K562 (cell line): ENCODE measurements around the gene CD46. TPM values are rescaled to one million over a fixed set of nuclear protein-coding genes. Genes with fewer than 3 reads are reported as not detected.

Experiments
- ATF7 ChIP-seq: fragments of 450-650 bp; IDR thresholded peaks from 2 replicates; pipeline ENCODE4 v1.7.1; 2014; ENCODE audit warnings: mild to moderate bottlenecking, moderate library complexity
- CHD2 ChIP-seq: IDR thresholded peaks from 2 replicates; pipeline ENCODE4 v1.6.1; 2011; ENCODE audit warnings: low read depth, low read length
- HLTF ChIP-seq: fragments of 450-650 bp; IDR thresholded peaks from 2 replicates; pipeline ENCODE4 v1.6.1; 2016
- NCOA6 ChIP-seq: fragments of 450-650 bp; IDR thresholded peaks from 2 replicates; pipeline ENCODE4 v1.6.1; 2017; ENCODE audit warnings: mild to moderate bottlenecking
- SRSF3 ChIP-seq: fragments of 200-400 bp; formaldehyde crosslinking; IDR thresholded peaks from 2 replicates; pipeline ENCODE4 v1.6.1; 2016; ENCODE audit warnings: mild to moderate bottlenecking, low read length, moderate library complexity; ENCODE audit not compliant: insufficient read depth
- ZNF12 ChIP-seq: sonication (generic); formaldehyde crosslinking; IDR thresholded peaks from 2 replicates; pipeline ENCODE4 v1.4.0; 2020; ENCODE audit warnings: mild to moderate bottlenecking, missing genetic modification reagents
- ZNF197 ChIP-seq: fragments of 200-800 bp; sonication (Bioruptor generic); IDR thresholded peaks from 2 replicates; pipeline ENCODE4 v1.6.1; 2016; ENCODE audit warnings: low read depth, missing genetic modification characterization, missing compliant biosample characterization
- polyA plus RNA-seq, 8 experiments: library from polyadenylated mRNA; depleted of rRNA in 4 of 8; stranded (reverse) in 5 of 8; unstranded in 3 of 8; fragments of >200 nt; fragmentation: Nextera tagmentation in 2 of 8; fragmentation: Illumina TruSeq in 1 of 8; extraction: Ambion mirVana in 2 of 8; extraction: Trizol in 1 of 8; gene quantifications; 2 replicates each; pipeline versions ENCODE4 v1.2.1 to v1.2.3, GENCODE V29; 2011 to 2014; ENCODE audit warnings: inconsistent platforms in 1 of 8, missing spikeins in 1 of 8
- total RNA-seq, 7 experiments: library from RNA; depleted of rRNA in 6 of 7; stranded (reverse); fragments of >200 nt in 6 of 7; fragmentation: Illumina TruSeq in 2 of 7; extraction: Trizol in 2 of 7; gene quantifications; 2 replicates each; pipeline versions ENCODE4 v1.2.1 to v1.2.3, GENCODE V29; 2011 to 2021; ENCODE audit warnings: low replicate concordance in 1 of 7
- TF ChIP-seq, protein P1 (sequence below): fragments of 450-650 bp; IDR thresholded peaks from 2 replicates; pipeline ENCODE4 v1.6.1; 2016; ENCODE audit warnings: mild to moderate bottlenecking, moderate library complexity
- TF ChIP-seq, protein P2 (sequence below), 2 experiments: fragments of 250-450 bp in 1 of 2; fragments of 450-650 bp in 1 of 2; sonication (Bioruptor Pico) in 1 of 2; IDR thresholded peaks; 2 replicates each; pipeline versions ENCODE4 v1.6.1 to v1.8.0; 2016 to 2021; ENCODE audit warnings: mild to moderate bottlenecking in 2 of 2, moderate library complexity in 2 of 2, missing compliant biosample characterization in 1 of 2, missing genetic modification characterization in 1 of 2
- TF ChIP-seq, protein P3 (sequence below): IDR thresholded peaks from 2 replicates; pipeline ENCODE4 v1.6.1; 2016; ENCODE audit warnings: missing genetic modification characterization, missing compliant biosample characterization
- TF ChIP-seq, protein P4 (sequence below): sonication (generic); formaldehyde crosslinking; IDR thresholded peaks from 2 replicates; pipeline ENCODE4 v1.8.1; 2023; ENCODE audit warnings: mild to moderate bottlenecking, missing genetic modification reagents, moderate library complexity

Gene CD46
- total and polyA plus RNA-seq, 9 of the 15 experiments (the other 6 are each of a cell fraction or from before 2014, with no cell fraction given): 87.9 to 374 (median 156) TPM

GRCh38 chr1:207745839-207746767, 5.8 kb upstream of the CD46 start (continued):
- TF ChIP-seq, protein P1, sequence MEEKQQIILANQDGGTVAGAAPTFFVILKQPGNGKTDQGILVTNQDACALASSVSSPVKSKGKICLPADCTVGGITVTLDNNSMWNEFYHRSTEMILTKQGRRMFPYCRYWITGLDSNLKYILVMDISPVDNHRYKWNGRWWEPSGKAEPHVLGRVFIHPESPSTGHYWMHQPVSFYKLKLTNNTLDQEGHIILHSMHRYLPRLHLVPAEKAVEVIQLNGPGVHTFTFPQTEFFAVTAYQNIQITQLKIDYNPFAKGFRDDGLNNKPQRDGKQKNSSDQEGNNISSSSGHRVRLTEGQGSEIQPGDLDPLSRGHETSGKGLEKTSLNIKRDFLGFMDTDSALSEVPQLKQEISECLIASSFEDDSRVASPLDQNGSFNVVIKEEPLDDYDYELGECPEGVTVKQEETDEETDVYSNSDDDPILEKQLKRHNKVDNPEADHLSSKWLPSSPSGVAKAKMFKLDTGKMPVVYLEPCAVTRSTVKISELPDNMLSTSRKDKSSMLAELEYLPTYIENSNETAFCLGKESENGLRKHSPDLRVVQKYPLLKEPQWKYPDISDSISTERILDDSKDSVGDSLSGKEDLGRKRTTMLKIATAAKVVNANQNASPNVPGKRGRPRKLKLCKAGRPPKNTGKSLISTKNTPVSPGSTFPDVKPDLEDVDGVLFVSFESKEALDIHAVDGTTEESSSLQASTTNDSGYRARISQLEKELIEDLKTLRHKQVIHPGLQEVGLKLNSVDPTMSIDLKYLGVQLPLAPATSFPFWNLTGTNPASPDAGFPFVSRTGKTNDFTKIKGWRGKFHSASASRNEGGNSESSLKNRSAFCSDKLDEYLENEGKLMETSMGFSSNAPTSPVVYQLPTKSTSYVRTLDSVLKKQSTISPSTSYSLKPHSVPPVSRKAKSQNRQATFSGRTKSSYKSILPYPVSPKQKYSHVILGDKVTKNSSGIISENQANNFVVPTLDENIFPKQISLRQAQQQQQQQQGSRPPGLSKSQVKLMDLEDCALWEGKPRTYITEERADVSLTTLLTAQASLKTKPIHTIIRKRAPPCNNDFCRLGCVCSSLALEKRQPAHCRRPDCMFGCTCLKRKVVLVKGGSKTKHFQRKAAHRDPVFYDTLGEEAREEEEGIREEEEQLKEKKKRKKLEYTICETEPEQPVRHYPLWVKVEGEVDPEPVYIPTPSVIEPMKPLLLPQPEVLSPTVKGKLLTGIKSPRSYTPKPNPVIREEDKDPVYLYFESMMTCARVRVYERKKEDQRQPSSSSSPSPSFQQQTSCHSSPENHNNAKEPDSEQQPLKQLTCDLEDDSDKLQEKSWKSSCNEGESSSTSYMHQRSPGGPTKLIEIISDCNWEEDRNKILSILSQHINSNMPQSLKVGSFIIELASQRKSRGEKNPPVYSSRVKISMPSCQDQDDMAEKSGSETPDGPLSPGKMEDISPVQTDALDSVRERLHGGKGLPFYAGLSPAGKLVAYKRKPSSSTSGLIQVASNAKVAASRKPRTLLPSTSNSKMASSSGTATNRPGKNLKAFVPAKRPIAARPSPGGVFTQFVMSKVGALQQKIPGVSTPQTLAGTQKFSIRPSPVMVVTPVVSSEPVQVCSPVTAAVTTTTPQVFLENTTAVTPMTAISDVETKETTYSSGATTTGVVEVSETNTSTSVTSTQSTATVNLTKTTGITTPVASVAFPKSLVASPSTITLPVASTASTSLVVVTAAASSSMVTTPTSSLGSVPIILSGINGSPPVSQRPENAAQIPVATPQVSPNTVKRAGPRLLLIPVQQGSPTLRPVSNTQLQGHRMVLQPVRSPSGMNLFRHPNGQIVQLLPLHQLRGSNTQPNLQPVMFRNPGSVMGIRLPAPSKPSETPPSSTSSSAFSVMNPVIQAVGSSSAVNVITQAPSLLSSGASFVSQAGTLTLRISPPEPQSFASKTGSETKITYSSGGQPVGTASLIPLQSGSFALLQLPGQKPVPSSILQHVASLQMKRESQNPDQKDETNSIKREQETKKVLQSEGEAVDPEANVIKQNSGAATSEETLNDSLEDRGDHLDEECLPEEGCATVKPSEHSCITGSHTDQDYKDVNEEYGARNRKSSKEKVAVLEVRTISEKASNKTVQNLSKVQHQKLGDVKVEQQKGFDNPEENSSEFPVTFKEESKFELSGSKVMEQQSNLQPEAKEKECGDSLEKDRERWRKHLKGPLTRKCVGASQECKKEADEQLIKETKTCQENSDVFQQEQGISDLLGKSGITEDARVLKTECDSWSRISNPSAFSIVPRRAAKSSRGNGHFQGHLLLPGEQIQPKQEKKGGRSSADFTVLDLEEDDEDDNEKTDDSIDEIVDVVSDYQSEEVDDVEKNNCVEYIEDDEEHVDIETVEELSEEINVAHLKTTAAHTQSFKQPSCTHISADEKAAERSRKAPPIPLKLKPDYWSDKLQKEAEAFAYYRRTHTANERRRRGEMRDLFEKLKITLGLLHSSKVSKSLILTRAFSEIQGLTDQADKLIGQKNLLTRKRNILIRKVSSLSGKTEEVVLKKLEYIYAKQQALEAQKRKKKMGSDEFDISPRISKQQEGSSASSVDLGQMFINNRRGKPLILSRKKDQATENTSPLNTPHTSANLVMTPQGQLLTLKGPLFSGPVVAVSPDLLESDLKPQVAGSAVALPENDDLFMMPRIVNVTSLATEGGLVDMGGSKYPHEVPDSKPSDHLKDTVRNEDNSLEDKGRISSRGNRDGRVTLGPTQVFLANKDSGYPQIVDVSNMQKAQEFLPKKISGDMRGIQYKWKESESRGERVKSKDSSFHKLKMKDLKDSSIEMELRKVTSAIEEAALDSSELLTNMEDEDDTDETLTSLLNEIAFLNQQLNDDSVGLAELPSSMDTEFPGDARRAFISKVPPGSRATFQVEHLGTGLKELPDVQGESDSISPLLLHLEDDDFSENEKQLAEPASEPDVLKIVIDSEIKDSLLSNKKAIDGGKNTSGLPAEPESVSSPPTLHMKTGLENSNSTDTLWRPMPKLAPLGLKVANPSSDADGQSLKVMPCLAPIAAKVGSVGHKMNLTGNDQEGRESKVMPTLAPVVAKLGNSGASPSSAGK: peak; percentile 96
- TF ChIP-seq CHD2 (no peak), NCOA6 (no peak), ZNF12 (CRISPR knock-in tag) (no peak), SRSF3 (no peak), HLTF (no peak), ZNF197 (0 out of 2 replicates have a peak, but pooled peaks have one; percentile 55), ATF7 (peak; percentile 36; the same call in 1 of the 2 replicates)
- TF ChIP-seq, protein P2, sequence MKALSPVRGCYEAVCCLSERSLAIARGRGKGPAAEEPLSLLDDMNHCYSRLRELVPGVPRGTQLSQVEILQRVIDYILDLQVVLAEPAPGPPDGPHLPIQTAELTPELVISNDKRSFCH (CRISPR knock-in tag; IDR thresholded peaks at IDR 0.05): no peak
- TF ChIP-seq, protein P2 (tag; IDR thresholded peaks at IDR 0.05): no peak
- TF ChIP-seq, protein P3, sequence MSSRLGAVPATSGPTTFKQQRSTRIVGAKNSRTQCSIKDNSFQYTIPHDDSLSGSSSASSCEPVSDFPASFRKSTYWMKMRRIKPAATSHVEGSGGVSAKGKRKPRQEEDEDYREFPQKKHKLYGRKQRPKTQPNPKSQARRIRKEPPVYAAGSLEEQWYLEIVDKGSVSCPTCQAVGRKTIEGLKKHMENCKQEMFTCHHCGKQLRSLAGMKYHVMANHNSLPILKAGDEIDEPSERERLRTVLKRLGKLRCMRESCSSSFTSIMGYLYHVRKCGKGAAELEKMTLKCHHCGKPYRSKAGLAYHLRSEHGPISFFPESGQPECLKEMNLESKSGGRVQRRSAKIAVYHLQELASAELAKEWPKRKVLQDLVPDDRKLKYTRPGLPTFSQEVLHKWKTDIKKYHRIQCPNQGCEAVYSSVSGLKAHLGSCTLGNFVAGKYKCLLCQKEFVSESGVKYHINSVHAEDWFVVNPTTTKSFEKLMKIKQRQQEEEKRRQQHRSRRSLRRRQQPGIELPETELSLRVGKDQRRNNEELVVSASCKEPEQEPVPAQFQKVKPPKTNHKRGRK (tag): no peak
- TF ChIP-seq, protein P4, sequence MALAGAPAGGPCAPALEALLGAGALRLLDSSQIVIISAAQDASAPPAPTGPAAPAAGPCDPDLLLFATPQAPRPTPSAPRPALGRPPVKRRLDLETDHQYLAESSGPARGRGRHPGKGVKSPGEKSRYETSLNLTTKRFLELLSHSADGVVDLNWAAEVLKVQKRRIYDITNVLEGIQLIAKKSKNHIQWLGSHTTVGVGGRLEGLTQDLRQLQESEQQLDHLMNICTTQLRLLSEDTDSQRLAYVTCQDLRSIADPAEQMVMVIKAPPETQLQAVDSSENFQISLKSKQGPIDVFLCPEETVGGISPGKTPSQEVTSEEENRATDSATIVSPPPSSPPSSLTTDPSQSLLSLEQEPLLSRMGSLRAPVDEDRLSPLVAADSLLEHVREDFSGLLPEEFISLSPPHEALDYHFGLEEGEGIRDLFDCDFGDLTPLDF (CRISPR knock-in tag): no peak
